GM12892 (cell line): Measurements from ENCODE around the gene ZBTB16.

ENCODE experiments used
- POLR2A ChIP-seq: IDR thresholded peaks from 2 replicates; pipeline ENCODE4 v1.6.1; 2011; ENCODE audit warnings: low read depth, low read length, control low read depth
- POLR2AphosphoS5 ChIP-seq: IDR thresholded peaks from 2 replicates; pipeline ENCODE4 v1.6.1; 2011; ENCODE audit warnings: low read depth, low read length, control low read depth
- TAF1 ChIP-seq: IDR thresholded peaks from 2 replicates; pipeline ENCODE4 v1.6.1; 2011; ENCODE audit warnings: low read depth, mild to moderate bottlenecking, control low read depth, low read length, borderline replicate concordance

DNA sequence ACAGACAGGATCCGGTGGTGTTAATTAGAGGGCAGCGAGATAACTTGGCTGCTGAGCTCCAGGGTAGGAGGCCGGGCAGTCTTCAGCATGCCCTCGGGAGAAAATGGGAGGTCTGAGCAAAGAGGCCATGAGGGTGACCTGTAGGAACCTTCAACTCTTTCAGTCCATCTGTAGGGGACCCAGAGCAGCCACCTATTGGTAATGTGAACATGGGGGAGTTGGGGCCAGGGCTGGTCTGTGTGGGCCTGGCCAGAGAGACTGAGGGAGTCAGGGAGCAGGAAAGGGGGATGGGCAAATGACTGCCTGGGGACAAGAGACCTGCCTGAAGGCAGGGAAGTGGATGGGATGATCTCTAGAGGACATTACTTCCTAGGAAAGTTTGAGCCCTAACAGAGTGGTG lies 135.6 kb downstream of the ZBTB16 start:
- TF ChIP-seq POLR2AphosphoS5 = no peak
- TF ChIP-seq POLR2A = no peak
- no peak for TF ChIP-seq TAF1
